IPS-15b (cell line): ENCODE results near the gene GPNMB.

Experiments
- H3K27me3 ChIP-seq: one replicate; pipeline ENCODE4 v1.6.1; 2013; ENCODE audit warnings: low read length; ENCODE audit not compliant: control insufficient read depth, insufficient read depth
- H3K36me3 ChIP-seq: one replicate; pipeline ENCODE4 v1.6.1; 2013; ENCODE audit warnings: low read length; ENCODE audit not compliant: control insufficient read depth, insufficient read depth
- H3K4me1 ChIP-seq: one replicate; pipeline ENCODE4 v1.6.1; 2013; ENCODE audit warnings: mild to moderate bottlenecking, low read length; ENCODE audit not compliant: control insufficient read depth, insufficient read depth
- H3K4me3 ChIP-seq: one replicate; pipeline ENCODE4 v1.5.1; 2013; ENCODE audit warnings: low read depth, low read length
- H3K9ac ChIP-seq: one replicate; pipeline ENCODE4 v1.6.1; 2013; ENCODE audit warnings: low read depth, mild to moderate bottlenecking, low read length
- H3K9me3 ChIP-seq: one replicate; pipeline ENCODE4 v1.6.1; 2013; ENCODE audit warnings: mild to moderate bottlenecking, low read length; ENCODE audit not compliant: control insufficient read depth, insufficient read depth

GPNMB gene

GRCh38 chr7:23276376-23276775 is 29.8 kb downstream of the GPNMB start:
- Histone ChIP-seq H3K9ac (no peak overlapping the region), H3K4me3 (no peak overlapping the region), H3K4me1 (peaks cover 3% of the 10 kb centered on the region), H3K36me3 (no peaks in the 10 kb centered on the region), H3K27me3 (no peaks in the 10 kb centered on the region), H3K9me3 (no peaks in the 10 kb centered on the region)

GRCh38 chr7:23276947-23277346 is 30.4 kb downstream of the GPNMB start:
- H3K9ac ChIP-seq: no peak overlapping the region
- H3K36me3 ChIP-seq: no peaks in the 10 kb centered on the region
- H3K27me3 ChIP-seq: no peaks in the 10 kb centered on the region
- no peaks in the 10 kb centered on the region for H3K9me3 ChIP-seq
- peaks cover 3% of the 10 kb centered on the region for H3K4me1 ChIP-seq
- no peak overlapping the region for H3K4me3 ChIP-seq

DNA sequence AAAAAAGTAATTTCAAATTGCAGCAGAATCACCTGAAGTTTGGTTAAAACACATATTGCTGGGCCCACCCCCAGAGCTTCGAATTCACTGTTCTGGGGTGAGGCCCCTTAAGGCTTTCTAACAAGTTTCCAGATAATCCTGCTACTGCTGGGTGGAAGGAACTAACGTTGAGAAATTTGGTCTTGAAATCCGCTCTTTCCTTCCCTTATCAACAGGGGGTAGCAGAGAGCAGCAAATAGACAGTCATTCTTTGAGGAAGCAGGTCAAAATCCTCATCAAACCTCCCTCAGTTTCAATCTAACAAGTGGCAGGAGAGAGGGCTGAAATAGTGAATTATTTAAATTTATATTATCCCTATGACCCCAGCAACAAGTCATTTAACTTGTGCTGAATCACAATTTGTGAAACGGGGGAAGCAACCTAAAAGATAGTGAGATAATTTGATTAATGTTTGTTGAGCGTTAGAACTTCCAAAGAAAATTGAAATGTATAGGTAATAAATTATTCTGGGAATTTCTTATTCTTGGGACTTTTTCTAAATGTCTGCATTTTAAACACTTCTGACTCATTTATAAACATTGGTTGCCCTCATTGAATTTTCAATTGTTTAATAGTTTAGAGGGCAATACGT is 30.9 kb downstream of the GPNMB start:
- no peak overlapping the region for H3K9ac ChIP-seq

GRCh38 chr7:23279819-23280525 is 33.4 kb downstream of the GPNMB start:
- no peaks in the 10 kb centered on the region for H3K9me3 ChIP-seq
- H3K9ac ChIP-seq: no peak overlapping the region
- H3K27me3 ChIP-seq: no peaks in the 10 kb centered on the region
- H3K36me3 ChIP-seq: no peaks in the 10 kb centered on the region
- no peaks in the 10 kb centered on the region for H3K4me1 ChIP-seq
- no peak overlapping the region for H3K4me3 ChIP-seq

More for the DNA sequence above, 30.9 kb downstream of the GPNMB start:
- Histone ChIP-seq H3K36me3 (no peaks in the 10 kb centered on the region), H3K4me1 (peaks cover 3% of the 10 kb centered on the region), H3K4me3 (no peak overlapping the region), H3K9me3 (no peaks in the 10 kb centered on the region), H3K27me3 (no peaks in the 10 kb centered on the region)

GRCh38 chr7:23283086-23283485 is 36.5 kb downstream of the GPNMB start:
- H3K9me3 ChIP-seq: no peaks in the 10 kb centered on the region
- no peaks in the 10 kb centered on the region for H3K36me3 ChIP-seq
- H3K27me3 ChIP-seq: no peaks in the 10 kb centered on the region
- no peak overlapping the region for H3K4me3 ChIP-seq
- peaks cover 3% of the 10 kb centered on the region for H3K4me1 ChIP-seq
- H3K9ac ChIP-seq: no peak overlapping the region

GRCh38 chr7:23284871-23285270 is 38.3 kb downstream of the GPNMB start:
- Histone ChIP-seq H3K27me3 (no peaks in the 10 kb centered on the region), H3K36me3 (no peaks in the 10 kb centered on the region), H3K4me1 (peaks cover 3% of the 10 kb centered on the region), H3K4me3 (no peak overlapping the region), H3K9ac (no peak overlapping the region), H3K9me3 (no peaks in the 10 kb centered on the region)

DNA sequence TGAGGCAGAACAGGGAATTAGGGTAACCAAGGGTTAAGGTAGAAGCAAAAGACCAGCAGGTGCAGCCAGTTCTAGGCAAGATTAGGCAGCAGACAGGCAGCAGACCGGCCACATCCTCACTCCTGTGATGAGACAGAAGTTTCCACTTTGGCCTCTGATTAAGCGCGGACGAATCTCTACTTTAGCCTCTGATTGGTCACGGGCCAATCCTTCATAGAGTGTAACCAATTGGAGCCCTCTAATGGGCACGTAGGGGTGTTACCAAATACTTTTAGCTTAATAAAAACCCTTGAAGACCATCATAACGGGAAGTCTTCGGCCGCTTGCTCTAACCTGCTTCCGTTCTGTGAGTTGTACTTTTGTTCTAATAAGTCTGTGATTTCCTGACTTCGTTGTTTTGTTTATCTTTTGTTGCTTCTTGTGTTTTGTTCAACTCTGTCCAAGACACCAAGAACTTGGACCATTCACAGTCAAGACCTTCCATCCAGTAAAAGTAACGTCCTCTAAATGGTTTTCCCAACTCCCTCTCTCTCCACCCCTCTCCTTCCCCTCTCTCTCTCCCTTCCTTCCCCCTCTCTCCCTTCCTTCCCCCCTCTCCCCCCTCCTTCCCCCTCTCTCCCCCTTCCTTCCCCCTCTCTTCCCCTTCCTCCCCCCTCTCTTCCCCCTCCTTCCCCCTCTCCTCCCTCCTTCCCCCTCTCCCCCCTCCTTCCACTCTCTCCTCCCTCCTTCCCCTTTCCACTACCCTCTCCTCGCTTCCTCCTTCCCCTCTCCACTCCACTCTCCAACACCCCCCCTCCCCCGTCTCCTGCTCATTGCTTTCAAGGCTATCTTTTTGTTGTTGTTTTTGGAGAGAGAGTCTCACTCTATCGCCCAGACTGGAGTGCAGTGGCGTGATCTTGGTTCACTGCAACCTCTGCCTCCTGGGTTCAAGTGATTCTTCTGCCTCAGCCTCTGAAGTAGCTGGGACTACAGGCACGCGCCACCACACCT is 39.4 kb downstream of the GPNMB start:
- no peaks in the 10 kb centered on the region for H3K36me3 ChIP-seq
- H3K9ac ChIP-seq: no peak overlapping the region
- no peaks in the 10 kb centered on the region for H3K27me3 ChIP-seq
- no peak overlapping the region for H3K4me3 ChIP-seq
- no peaks in the 10 kb centered on the region for H3K9me3 ChIP-seq
- H3K4me1 ChIP-seq: peaks cover 3% of the 10 kb centered on the region

DNA sequence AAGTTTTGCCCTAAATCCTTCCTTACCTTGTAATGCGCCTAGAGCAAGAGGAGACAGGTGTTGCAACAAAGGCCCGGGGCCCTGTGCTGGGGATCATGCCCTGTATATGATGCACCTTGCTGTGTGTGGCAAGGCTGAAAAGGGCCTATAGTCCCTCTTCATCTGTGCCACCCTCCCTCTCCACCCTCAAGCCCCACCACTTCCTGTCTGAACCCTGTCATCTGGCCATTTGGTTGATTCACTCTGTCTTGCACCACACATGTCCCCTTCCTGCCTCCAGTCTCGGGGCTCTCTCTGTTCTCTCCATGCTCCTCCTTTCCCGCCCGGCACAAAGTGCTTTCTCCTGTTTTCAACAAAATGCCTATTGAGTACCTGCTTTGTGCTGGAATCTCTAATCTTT is 41.0 kb downstream of the GPNMB start:
- H3K9ac ChIP-seq: no peak overlapping the region
- peaks cover 3% of the 10 kb centered on the region for H3K4me1 ChIP-seq

DNA sequence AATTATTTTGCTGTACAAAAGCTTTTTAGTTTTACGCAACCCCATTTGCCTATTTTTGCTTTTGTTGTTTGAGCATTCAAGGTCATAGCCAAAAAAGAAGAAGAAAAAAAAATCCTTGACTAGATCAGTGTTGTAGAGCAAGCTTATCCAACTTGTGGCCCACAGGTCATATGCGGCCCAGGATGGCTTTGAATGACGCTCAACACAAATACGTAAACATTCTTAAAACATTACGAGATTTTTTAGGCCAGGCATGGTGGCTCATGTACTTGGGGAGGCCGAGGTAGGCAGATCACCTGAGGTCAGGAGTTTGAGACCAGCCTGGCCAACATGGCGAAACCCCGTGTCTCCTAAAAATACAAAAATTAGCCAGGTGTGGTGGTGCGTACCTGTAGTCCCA is 44.4 kb downstream of the GPNMB start:
- no peaks in the 10 kb centered on the region for H3K27me3 ChIP-seq
- H3K36me3 ChIP-seq: no peaks in the 10 kb centered on the region
- H3K4me3 ChIP-seq: no peak overlapping the region
- no peaks in the 10 kb centered on the region for H3K9me3 ChIP-seq
- no peak overlapping the region for H3K9ac ChIP-seq
- H3K4me1 ChIP-seq: peaks cover 3% of the 10 kb centered on the region

More for the DNA sequence above, 41.0 kb downstream of the GPNMB start:
- Histone ChIP-seq H3K9me3 (no peaks in the 10 kb centered on the region), H3K27me3 (no peaks in the 10 kb centered on the region), H3K36me3 (no peaks in the 10 kb centered on the region), H3K4me3 (no peak overlapping the region)

DNA sequence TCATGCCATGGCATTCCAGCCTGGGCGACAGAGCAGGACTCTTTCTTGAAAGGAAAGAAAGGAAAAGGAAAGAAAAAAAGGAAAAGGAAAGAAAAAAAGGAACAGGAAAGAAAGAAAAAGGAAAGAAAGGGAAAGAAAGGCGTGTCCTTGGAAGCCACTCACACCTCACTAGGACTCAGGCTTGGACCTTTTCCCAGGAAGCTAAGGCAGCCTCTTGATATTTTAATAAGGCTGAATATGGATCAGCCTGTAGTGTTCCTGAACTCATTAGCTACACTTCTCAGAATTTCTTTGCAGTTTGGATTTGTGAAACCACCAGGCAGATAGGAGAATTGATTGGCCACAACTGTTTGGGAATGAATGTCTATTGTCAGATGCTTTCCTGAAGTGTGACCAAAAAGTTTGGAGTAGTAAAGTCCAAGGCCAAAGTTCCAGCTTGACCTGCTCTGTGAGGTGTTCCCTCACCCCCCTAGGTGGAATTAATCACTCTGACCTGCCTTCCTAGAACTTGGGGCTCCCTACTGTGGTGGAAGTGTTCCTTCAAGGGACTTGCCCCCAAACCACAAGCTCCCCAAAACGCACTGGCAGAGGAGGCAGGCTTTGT is 45.5 kb downstream of the GPNMB start:
- Histone ChIP-seq H3K27me3 (no peaks in the 10 kb centered on the region), H3K9ac (no peak overlapping the region), H3K9me3 (no peaks in the 10 kb centered on the region), H3K4me3 (no peak overlapping the region), H3K4me1 (peaks cover 3% of the 10 kb centered on the region), H3K36me3 (no peaks in the 10 kb centered on the region)

GRCh38 chr7:23292623-23293022 is 46.0 kb downstream of the GPNMB start:
- Histone ChIP-seq H3K9ac (no peak overlapping the region), H3K4me1 (peaks cover 2% of the 10 kb centered on the region), H3K36me3 (no peaks in the 10 kb centered on the region), H3K9me3 (no peaks in the 10 kb centered on the region), H3K27me3 (no peaks in the 10 kb centered on the region), H3K4me3 (no peak overlapping the region)
